Astrocyte (in vitro differentiated cells and primary cell): Measurements from ENCODE around the gene GNMT. TPM values are rescaled to one million over a fixed set of nuclear protein-coding genes. Genes with fewer than 3 reads are reported as not detected.

Experiments
- DNase-seq: peaks from one replicate; pipeline ENCODE4 v3.0.0-alpha.2; 2010; ENCODE audit warnings: low read depth
- FAIRE-seq: peaks from 2 replicates; lab custom pipeline; 2011; peaks lifted over from hg19 to GRCh38; lab: Jason Lieb, UNC
- H2AFZ ChIP-seq: 2 replicates; pipeline ENCODE4 v1.6.0; 2012; ENCODE audit warnings: low read depth, low read length, inconsistent platforms
- H3K27ac ChIP-seq: 2 replicates; pipeline ENCODE4 v1.5.1; 2011; ENCODE audit warnings: low read depth, low read length, inconsistent platforms
- H3K27me3 ChIP-seq: 2 replicates; pipeline ENCODE4 v1.6.0; 2011; ENCODE audit warnings: low read length, inconsistent platforms; ENCODE audit not compliant: insufficient read depth
- H3K36me3 ChIP-seq: 2 replicates; pipeline ENCODE4 v1.5.1; 2011; ENCODE audit warnings: low read length, inconsistent platforms; ENCODE audit not compliant: insufficient read depth
- H3K4me1 ChIP-seq: 2 replicates; pipeline ENCODE4 v1.5.1; 2011; ENCODE audit warnings: low read length, inconsistent platforms; ENCODE audit not compliant: insufficient read depth
- H3K4me2 ChIP-seq: 2 replicates; pipeline ENCODE4 v1.6.0; 2012; ENCODE audit warnings: low read length, inconsistent platforms
- H3K4me3 ChIP-seq: 2 replicates; pipeline ENCODE4 v1.5.1; 2011; ENCODE audit warnings: low read depth, mild to moderate bottlenecking, low read length, inconsistent platforms; ENCODE audit not compliant: insufficient read depth
- H3K79me2 ChIP-seq: 2 replicates; pipeline ENCODE4 v1.6.0; 2012; ENCODE audit warnings: mild to moderate bottlenecking, low read length, inconsistent platforms; ENCODE audit not compliant: insufficient read depth
- H3K9ac ChIP-seq: 2 replicates; pipeline ENCODE4 v1.6.0; 2012; ENCODE audit warnings: mild to moderate bottlenecking, low read length, inconsistent platforms
- H3K9me3 ChIP-seq: 2 replicates; pipeline ENCODE4 v1.5.1; 2012; ENCODE audit warnings: low read depth, mild to moderate bottlenecking, low read length, inconsistent platforms; ENCODE audit not compliant: insufficient read depth
- H4K20me1 ChIP-seq: 2 replicates; pipeline ENCODE4 v1.6.0; 2012; ENCODE audit warnings: low read length, inconsistent platforms; ENCODE audit not compliant: insufficient read depth
- H3K27ac Mint-ChIP-seq: one replicate; pipeline ENCODE4 v1.8.0; 2021; ENCODE audit warnings: mild to moderate bottlenecking, mixed read lengths; ENCODE audit not compliant: unreplicated experiment
- H3K27me3 Mint-ChIP-seq: one replicate; pipeline ENCODE4 v1.8.0; 2021; ENCODE audit warnings: low read depth, mixed read lengths; ENCODE audit not compliant: unreplicated experiment
- H3K36me3 Mint-ChIP-seq: one replicate; pipeline ENCODE4 v1.8.0; 2021; ENCODE audit warnings: low read depth, mixed read lengths; ENCODE audit not compliant: unreplicated experiment
- H3K4me1 Mint-ChIP-seq: one replicate; pipeline ENCODE4 v1.8.0; 2021; ENCODE audit warnings: low read depth, mixed read lengths; ENCODE audit not compliant: unreplicated experiment
- H3K4me3 Mint-ChIP-seq: one replicate; pipeline ENCODE4 v1.8.0; 2021; ENCODE audit warnings: mild to moderate bottlenecking, moderate library complexity, mixed read lengths; ENCODE audit not compliant: unreplicated experiment
- H3K9me3 Mint-ChIP-seq: one replicate; pipeline ENCODE4 v1.8.0; 2021; ENCODE audit warnings: mild to moderate bottlenecking, mixed read lengths; ENCODE audit not compliant: unreplicated experiment
- EZH2 ChIP-seq: IDR thresholded peaks from 2 replicates; pipeline ENCODE4 v1.6.1; 2012; ENCODE audit warnings: mild to moderate bottlenecking, low read length, inconsistent platforms; ENCODE audit not compliant: insufficient read depth
- total RNA-seq: library from RNA; stranded (reverse); gene quantifications from 2 replicates; pipeline ENCODE4 v1.2.1, GENCODE V29; 2021
- TF ChIP-seq, protein P1 (sequence below): IDR thresholded peaks from 2 replicates; pipeline ENCODE4 v1.5.1; 2011; ENCODE audit warnings: low read depth, mild to moderate bottlenecking, inconsistent platforms, low read length, moderate library complexity; ENCODE audit not compliant: insufficient read depth

Gene GNMT
- total RNA-seq, 1 donor from 2014 or later: 0.68 TPM

DNA sequence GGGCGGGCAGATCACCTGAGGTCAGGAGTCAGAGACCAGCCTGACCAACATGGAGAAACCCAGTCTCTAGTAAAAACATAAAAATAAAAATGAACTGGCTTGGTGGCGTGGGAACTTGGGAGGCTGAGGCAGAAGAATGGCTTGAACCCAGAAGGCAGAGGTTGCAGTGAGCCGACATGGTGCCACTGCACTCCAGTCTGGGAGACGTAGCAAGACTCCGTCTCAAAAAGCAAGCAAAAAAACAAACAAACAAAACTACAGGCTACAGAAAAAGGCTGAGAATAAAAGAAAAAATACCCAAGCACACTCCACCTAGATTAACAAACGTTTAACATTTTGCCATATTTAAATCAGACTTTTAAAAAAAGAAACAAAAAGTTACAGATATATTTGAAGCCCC lies 38.8 kb upstream of the GNMT start:
- no peak overlapping the region for H3K9ac ChIP-seq
- no peaks in the 10 kb centered on the region for H3K79me2 ChIP-seq
- no peak overlapping the region for H2AFZ ChIP-seq
- no peaks in the 10 kb centered on the region for H3K9me3 Mint-ChIP-seq
- H3K36me3 ChIP-seq: no peaks in the 10 kb centered on the region
- H4K20me1 ChIP-seq: no peaks in the 10 kb centered on the region
- DNase-seq (no peak), FAIRE-seq (no peak)
- H3K4me3 ChIP-seq: no peak overlapping the region
- no peak overlapping the region for H3K4me2 ChIP-seq
- no peaks in the 10 kb centered on the region for H3K36me3 Mint-ChIP-seq
- TF ChIP-seq, protein P1, sequence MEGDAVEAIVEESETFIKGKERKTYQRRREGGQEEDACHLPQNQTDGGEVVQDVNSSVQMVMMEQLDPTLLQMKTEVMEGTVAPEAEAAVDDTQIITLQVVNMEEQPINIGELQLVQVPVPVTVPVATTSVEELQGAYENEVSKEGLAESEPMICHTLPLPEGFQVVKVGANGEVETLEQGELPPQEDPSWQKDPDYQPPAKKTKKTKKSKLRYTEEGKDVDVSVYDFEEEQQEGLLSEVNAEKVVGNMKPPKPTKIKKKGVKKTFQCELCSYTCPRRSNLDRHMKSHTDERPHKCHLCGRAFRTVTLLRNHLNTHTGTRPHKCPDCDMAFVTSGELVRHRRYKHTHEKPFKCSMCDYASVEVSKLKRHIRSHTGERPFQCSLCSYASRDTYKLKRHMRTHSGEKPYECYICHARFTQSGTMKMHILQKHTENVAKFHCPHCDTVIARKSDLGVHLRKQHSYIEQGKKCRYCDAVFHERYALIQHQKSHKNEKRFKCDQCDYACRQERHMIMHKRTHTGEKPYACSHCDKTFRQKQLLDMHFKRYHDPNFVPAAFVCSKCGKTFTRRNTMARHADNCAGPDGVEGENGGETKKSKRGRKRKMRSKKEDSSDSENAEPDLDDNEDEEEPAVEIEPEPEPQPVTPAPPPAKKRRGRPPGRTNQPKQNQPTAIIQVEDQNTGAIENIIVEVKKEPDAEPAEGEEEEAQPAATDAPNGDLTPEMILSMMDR: no peak
- TF ChIP-seq EZH2: no peak
- H3K27me3 ChIP-seq: no peaks in the 10 kb centered on the region
- H3K27me3 Mint-ChIP-seq: no peaks in the 10 kb centered on the region
- no peaks in the 10 kb centered on the region for H3K4me1 Mint-ChIP-seq
- H3K27ac ChIP-seq: no peak overlapping the region
- H3K4me3 Mint-ChIP-seq: no peak overlapping the region
- H3K4me1 ChIP-seq: no peaks in the 10 kb centered on the region
- H3K9me3 ChIP-seq: no peaks in the 10 kb centered on the region
- no peak overlapping the region for H3K27ac Mint-ChIP-seq

DNA sequence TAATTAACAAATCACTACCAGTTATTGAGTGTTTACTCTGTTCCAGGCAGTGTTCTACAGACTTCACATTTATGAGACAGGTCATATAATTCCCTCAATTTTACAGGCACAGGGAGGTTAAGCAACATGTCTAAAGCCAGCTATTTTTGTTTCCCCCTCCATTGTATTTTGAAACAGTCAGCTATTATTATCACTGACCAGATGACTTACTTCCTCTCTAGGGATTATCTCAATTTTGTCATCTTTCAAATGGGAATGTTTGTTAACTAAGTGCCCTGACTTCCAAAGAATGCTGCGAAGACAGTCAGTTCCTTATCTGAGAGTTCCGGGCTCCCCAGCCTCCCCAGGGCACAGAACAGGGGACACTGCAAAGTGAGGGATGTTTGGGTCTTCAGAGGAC lies 36.9 kb upstream of the GNMT start:
- no peaks in the 10 kb centered on the region for H3K36me3 ChIP-seq
- H3K9ac ChIP-seq: no peak overlapping the region
- H3K27ac ChIP-seq: no peak overlapping the region
- TF ChIP-seq, protein P1: no peak
- no peak for TF ChIP-seq EZH2
- FAIRE-seq (no peak), DNase-seq (no peak)
- H3K79me2 ChIP-seq: no peaks in the 10 kb centered on the region
- H3K9me3 ChIP-seq: no peaks in the 10 kb centered on the region
- H3K4me3 ChIP-seq: no peak overlapping the region
- no peaks in the 10 kb centered on the region for H3K4me1 ChIP-seq
- H3K4me1 Mint-ChIP-seq: no peaks in the 10 kb centered on the region
- H3K4me2 ChIP-seq: no peak overlapping the region
- H3K27ac Mint-ChIP-seq: no peak overlapping the region
- no peaks in the 10 kb centered on the region for H3K27me3 ChIP-seq
- no peak overlapping the region for H2AFZ ChIP-seq
- no peaks in the 10 kb centered on the region for H3K36me3 Mint-ChIP-seq
- H3K4me3 Mint-ChIP-seq: no peak overlapping the region
- no peaks in the 10 kb centered on the region for H4K20me1 ChIP-seq
- H3K9me3 Mint-ChIP-seq: no peaks in the 10 kb centered on the region
- H3K27me3 Mint-ChIP-seq: no peaks in the 10 kb centered on the region

DNA sequence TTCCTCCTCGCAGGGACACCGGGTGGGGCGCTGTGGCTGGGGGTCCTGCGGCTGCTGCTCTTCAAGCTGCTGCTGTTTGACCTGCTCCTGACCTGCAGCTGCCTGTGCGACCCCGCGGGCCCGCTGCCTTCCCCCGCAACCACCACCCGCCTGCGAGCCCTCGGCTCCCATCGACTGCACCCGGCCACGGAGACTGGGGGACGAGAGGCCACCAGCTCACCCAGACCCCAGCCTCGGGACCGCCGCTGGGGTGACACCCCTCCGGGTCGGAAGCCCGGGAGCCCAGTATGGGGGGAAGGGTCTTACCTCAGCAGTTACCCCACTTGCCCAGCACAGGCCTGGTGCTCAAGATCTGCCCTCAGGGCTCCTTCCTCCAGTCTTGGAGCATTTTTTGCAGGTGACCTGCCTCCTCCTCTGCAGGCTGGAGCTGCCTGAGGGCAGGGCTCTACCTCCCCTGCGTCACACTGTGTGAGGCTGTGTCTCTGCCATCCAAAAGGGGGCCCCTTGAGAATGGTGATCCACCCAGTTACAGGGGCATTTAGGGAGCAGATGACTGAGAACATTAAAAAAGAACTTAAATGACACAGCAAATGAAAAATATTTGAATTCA lies 35.2 kb upstream of the GNMT start:
- no peaks in the 10 kb centered on the region for H3K9me3 Mint-ChIP-seq
- TF ChIP-seq, protein P1: no peak
- no peak for TF ChIP-seq EZH2
- Histone ChIP-seq H3K36me3 (no peaks in the 10 kb centered on the region), H3K27me3 (no peaks in the 10 kb centered on the region), H3K27ac (no peak overlapping the region), H3K4me1 (no peaks in the 10 kb centered on the region), H4K20me1 (no peaks in the 10 kb centered on the region), H3K9ac (no peak overlapping the region), H3K9me3 (no peaks in the 10 kb centered on the region), H3K79me2 (peaks cover under 1% of the 10 kb centered on the region), H2AFZ (no peak overlapping the region), H3K4me3 (no peak overlapping the region), H3K4me2 (no peak overlapping the region)
- no peaks in the 10 kb centered on the region for H3K36me3 Mint-ChIP-seq
- no peak overlapping the region for H3K27ac Mint-ChIP-seq
- no peak overlapping the region for H3K4me3 Mint-ChIP-seq
- DNase-seq (no peak), FAIRE-seq (no peak)
- no peaks in the 10 kb centered on the region for H3K4me1 Mint-ChIP-seq
- no peaks in the 10 kb centered on the region for H3K27me3 Mint-ChIP-seq
